Large intestine (tissue), 3 donors: Measurements from ENCODE around the gene HADHA. TPM values are rescaled to one million over a fixed set of nuclear protein-coding genes. Genes with fewer than 3 reads are reported as not detected.

Experiments used
- DNase-seq, 2 donors: peaks; one replicate each; pipeline versions ENCODE4 v3.0.0 to v3.0.0-alpha.2; 2013
- H3K27ac ChIP-seq: one replicate; pipeline ENCODE4 v1.5.1; 2013; ENCODE audit warnings: low read length
- H3K27me3 ChIP-seq: 2 replicates; pipeline ENCODE4 v1.6.1; 2013; ENCODE audit warnings: low read length; ENCODE audit not compliant: control insufficient read depth, insufficient read depth
- H3K36me3 ChIP-seq: 2 replicates; pipeline ENCODE4 v1.6.1; 2013; ENCODE audit warnings: low read length; ENCODE audit not compliant: control insufficient read depth, insufficient read depth
- H3K4me1 ChIP-seq: one replicate; pipeline ENCODE4 v1.6.1; 2013; ENCODE audit warnings: low read length; ENCODE audit not compliant: control insufficient read depth, insufficient read depth
- H3K4me3 ChIP-seq: one replicate; pipeline ENCODE4 v1.5.1; 2013; ENCODE audit warnings: low read length
- H3K9me3 ChIP-seq: one replicate; pipeline ENCODE4 v1.6.1; 2013; ENCODE audit warnings: mild to moderate bottlenecking, low read depth, low read length, moderate library complexity; ENCODE audit not compliant: control insufficient read depth
- WGBS: methylation state at CpG from one replicate; pipeline ENCODE4 v1.1.5; 2013; ENCODE audit warnings: low lambda C conversion rate; ENCODE audit not compliant: insufficient coverage; 5-methylcytosine and 5-hydroxymethylcytosine counted together
- polyA plus RNA-seq: library from polyadenylated mRNA; unstranded; fragments of 120-200 nt; gene quantifications from one replicate; pipeline ENCODE4 v1.2.1, GENCODE V29; 2013

The HADHA gene
- polyA plus RNA-seq, 1 donor: 219 TPM

- no CpG with 5 or more reads among the region's 18 CpGs for WGBS
- H3K36me3 ChIP-seq: peaks cover 3% of the 10 kb centered on the region
- H3K27me3 ChIP-seq: no peaks in the 10 kb centered on the region
- H3K27ac ChIP-seq: no peak overlapping the region
- DNase-seq: no peak
- H3K9me3 ChIP-seq: peaks cover 3% of the 10 kb centered on the region
- no peak overlapping the region for H3K4me3 ChIP-seq
- H3K4me1 ChIP-seq: peaks cover 9% of the 10 kb centered on the region
These were observed 103.2 kb downstream of the HADHA start for GRCh38 chr2:26141145-26141769.

Other genes with a start within 250 kb of the HADHA start
- 79.7 TPM for gene RAB10, start 210.5 kb downstream of the HADHA start, polyA plus RNA-seq
- 2.4 TPM for gene GAREM2, start 71.5 kb downstream of the HADHA start, polyA plus RNA-seq
- gene HADHB, start 307 bp upstream of the HADHA start, polyA plus RNA-seq: 115 TPM
- gene SELENOI, start 101.5 kb upstream of the HADHA start, polyA plus RNA-seq: 36.8 TPM
- 0.73 TPM for gene ADGRF3, start 102.2 kb upstream of the HADHA start, polyA plus RNA-seq
- gene DRC1, start 157.3 kb upstream of the HADHA start, polyA plus RNA-seq: 0.76 TPM
- 5.4 TPM for gene OTOF, start 233.5 kb upstream of the HADHA start, polyA plus RNA-seq